HUES64 (cell line): Measurements from ENCODE around the gene CABLES2.

ENCODE experiments used
- H3K27ac ChIP-seq: 2 replicates; pipeline ENCODE4 v1.7.0; 2013; ENCODE audit warnings: low read depth, low read length, inconsistent platforms
- H3K27me3 ChIP-seq: 2 replicates; pipeline ENCODE4 v1.6.1; 2013; ENCODE audit warnings: mild to moderate bottlenecking, low read length; ENCODE audit not compliant: insufficient read depth
- H3K36me3 ChIP-seq: 2 replicates; pipeline ENCODE4 v1.6.1; 2013; ENCODE audit warnings: mild to moderate bottlenecking, low read length; ENCODE audit not compliant: insufficient read depth
- H3K4me1 ChIP-seq: 2 replicates; pipeline ENCODE4 v1.6.1; 2013; ENCODE audit warnings: mild to moderate bottlenecking, low read length, moderate library complexity; ENCODE audit not compliant: insufficient read depth
- H3K4me3 ChIP-seq: 2 replicates; pipeline ENCODE4 v1.5.1; 2013; ENCODE audit warnings: mild to moderate bottlenecking, low read length, moderate library complexity
- H3K9ac ChIP-seq: 2 replicates; pipeline ENCODE4 v1.6.1; 2013; ENCODE audit warnings: mild to moderate bottlenecking, low read depth, low read length
- H3K9me3 ChIP-seq: 2 replicates; pipeline ENCODE4 v1.6.1; 2013; ENCODE audit warnings: low read depth, low read length; ENCODE audit not compliant: insufficient read depth
- WGBS: fragments of 150-250, 120-280 bp; methylation state at CpG from one replicate; pipeline ENCODE4 v1.1.7; 2013; ENCODE audit warnings: missing lambda C conversion rate; 5-methylcytosine and 5-hydroxymethylcytosine counted together

The CABLES2 gene

DNA sequence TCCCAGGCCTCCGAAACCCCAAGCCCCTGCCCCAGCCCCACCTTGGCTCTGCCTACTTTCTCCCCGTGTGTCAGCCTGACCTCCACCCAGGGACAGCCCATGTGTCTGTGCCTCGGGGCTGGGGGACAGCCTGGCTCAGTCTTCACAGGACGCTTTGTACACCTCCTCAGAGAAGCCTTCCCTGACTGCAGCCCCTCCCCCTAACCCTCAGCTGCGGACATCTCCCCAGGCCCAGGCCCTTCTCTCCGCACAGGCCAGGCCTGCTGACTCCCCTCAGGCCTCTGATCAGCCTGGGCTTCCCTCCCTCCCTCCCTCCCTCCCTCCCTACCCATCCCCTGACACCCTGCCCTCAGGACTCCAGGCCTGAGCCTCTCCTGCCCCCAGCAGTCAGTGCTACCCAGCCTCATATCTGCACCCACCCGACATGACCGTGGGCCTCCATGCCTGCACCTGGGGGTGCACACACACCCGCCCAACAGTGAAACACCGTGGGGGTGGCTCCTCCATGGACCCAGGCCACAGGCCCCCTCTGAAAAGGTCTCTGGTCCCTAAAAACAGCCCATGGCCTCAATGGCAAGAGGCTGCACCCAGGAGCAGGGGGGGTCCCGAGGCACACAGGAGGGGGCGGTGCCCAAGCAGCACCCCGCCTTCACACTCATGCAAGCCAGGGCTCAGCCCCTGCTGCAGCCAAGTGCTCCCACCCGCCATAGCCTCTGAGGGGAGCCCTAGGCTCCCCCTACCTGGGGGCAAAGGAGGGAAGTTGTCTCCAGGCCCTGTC is 52.9 kb downstream of the CABLES2 start:
- 74% methylated on average over 14 of the region's 14 CpGs for WGBS
- H3K9me3 ChIP-seq, result no peaks in the 10 kb centered on the region
- no peak overlapping the region for H3K4me3 ChIP-seq
- H3K36me3 ChIP-seq, result peaks cover 44% of the 10 kb centered on the region
- H3K27me3 ChIP-seq, result no peaks in the 10 kb centered on the region
- peaks cover 27% of the 10 kb centered on the region for H3K4me1 ChIP-seq
- H3K9ac ChIP-seq, result peak overlapping the region; percentile 20; the same call in 1 of the 2 replicates
- H3K27ac ChIP-seq, result peak overlapping the region; percentile 65

GRCh38 chr20:62353289-62354030 is 53.6 kb downstream of the CABLES2 start:
- peaks cover 4% of the 10 kb centered on the region; the same call in 1 of the 2 replicates for H3K9me3 ChIP-seq
- H3K36me3 ChIP-seq, result peaks cover 49% of the 10 kb centered on the region
- H3K27me3 ChIP-seq, result no peaks in the 10 kb centered on the region
- no peak overlapping the region; the same call in 1 of the 2 replicates for H3K9ac ChIP-seq
- no peak overlapping the region for H3K4me3 ChIP-seq
- H3K27ac ChIP-seq, result no peak overlapping the region; the same call in 1 of the 2 replicates
- WGBS, result 91% methylated on average over 16 of the region's 16 CpGs
- H3K4me1 ChIP-seq, result peaks cover 27% of the 10 kb centered on the region

DNA sequence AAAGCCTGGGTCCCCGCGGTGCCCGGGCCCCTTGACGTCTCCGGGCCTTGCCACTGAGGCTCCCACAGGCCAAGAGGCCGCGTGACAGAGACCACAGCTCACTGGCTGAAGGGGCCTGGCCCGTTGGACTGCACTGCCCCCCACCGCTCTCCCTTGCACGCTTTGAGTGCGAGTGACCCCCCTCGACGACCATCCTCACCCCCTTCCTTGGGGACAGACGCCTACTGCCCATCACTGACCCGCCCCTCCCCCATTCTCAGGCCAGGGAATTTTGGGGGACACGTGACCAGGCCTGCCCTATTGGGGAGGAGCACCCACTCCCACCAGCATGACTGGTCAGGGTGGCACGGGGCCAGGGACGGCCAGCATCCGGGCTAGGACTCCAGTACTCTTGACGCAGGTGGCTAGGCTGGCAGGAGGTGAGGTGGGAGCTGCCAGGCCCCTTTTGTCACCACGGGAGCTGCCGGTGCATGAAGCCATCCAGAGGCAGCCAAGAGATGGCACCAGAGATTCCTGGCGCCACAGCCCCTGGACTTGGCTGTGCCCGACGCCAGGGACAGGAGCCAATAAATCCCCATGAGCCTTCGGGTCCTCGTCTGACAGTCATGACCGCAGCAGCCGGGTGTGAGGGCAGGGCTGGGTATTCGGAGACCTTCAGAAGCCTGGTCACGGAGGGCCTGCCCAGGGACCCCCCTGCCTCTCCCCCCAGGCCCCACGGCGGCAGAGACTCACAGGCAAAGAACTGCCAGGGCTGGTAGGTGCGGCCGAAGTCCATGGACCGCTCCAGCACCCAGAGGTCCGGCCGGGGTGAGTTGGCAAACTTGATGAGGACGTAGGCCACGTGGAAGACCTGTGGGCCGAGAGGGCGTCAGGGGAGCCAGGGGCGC is 54.4 kb downstream of the CABLES2 start:
- Histone ChIP-seq H3K36me3 (peaks cover 54% of the 10 kb centered on the region), H3K4me1 (peaks cover 27% of the 10 kb centered on the region), H3K27me3 (no peaks in the 10 kb centered on the region), H3K9ac (no peak overlapping the region; the same call in 1 of the 2 replicates), H3K9me3 (peaks cover 4% of the 10 kb centered on the region; the same call in 1 of the 2 replicates), H3K27ac (no peak overlapping the region; the same call in 1 of the 2 replicates), H3K4me3 (no peak overlapping the region)
- WGBS, result 93% methylated on average over 43 of the region's 43 CpGs

DNA sequence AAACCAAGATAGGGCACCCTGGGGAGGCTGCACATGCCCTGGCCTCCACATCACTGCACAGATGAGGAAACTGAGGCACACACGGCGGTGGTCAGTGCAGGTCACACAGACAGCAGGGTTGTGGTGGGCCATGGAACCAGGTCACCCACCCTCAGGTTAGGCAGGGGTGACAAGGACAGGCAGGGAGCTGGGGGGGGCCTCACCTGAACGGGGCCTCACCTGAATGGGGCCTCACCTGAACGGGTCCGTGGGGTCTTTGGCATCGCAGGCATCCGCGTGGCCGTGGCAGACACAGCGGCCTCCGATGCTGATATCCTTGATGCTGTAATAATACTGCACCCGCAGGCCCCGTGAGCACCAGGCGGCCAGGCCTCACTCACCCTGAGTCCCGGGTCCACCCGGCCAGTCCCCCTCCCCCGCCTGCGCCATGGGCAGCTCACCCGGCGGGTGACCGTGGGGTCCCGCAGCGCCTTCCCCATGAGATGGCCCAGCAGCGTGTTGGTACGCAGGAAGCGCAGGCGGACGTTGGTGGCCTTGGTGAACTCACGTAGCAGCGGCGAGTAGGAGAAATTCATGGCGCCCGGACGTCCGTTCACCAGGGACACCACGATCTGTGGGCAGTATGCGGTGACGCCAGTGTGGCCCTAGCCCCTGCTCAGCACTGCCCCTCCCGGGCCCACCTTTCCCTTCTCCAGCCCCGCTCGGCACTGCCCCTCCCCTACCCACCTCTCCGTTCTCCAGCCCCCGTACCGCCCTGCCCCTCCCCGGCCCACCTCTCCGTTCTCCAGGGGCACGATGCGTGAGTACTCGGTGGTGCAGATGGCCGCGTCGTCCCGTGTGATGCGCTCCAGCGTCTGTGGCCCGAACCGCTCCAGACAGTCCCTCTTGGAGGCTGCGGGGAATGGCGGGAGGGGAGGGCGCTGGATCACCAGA is 55.4 kb downstream of the CABLES2 start:
- Histone ChIP-seq H3K4me1 (peaks cover 25% of the 10 kb centered on the region), H3K9ac (no peak overlapping the region), H3K9me3 (peaks cover 4% of the 10 kb centered on the region; the same call in 1 of the 2 replicates), H3K27ac (no peak overlapping the region), H3K4me3 (no peak overlapping the region), H3K27me3 (no peaks in the 10 kb centered on the region), H3K36me3 (peaks cover 60% of the 10 kb centered on the region)
- WGBS, result 93% methylated on average over 60 of the region's 60 CpGs

GRCh38 chr20:62350629-62351422 is 56.3 kb downstream of the CABLES2 start:
- Histone ChIP-seq H3K4me1 (peaks cover 16% of the 10 kb centered on the region), H3K9ac (no peak overlapping the region), H3K9me3 (peaks cover 4% of the 10 kb centered on the region; the same call in 1 of the 2 replicates), H3K36me3 (peaks cover 67% of the 10 kb centered on the region), H3K27me3 (no peaks in the 10 kb centered on the region), H3K4me3 (no peak overlapping the region), H3K27ac (no peak overlapping the region)
- 89% methylated on average over 23 of the region's 23 CpGs for WGBS

DNA sequence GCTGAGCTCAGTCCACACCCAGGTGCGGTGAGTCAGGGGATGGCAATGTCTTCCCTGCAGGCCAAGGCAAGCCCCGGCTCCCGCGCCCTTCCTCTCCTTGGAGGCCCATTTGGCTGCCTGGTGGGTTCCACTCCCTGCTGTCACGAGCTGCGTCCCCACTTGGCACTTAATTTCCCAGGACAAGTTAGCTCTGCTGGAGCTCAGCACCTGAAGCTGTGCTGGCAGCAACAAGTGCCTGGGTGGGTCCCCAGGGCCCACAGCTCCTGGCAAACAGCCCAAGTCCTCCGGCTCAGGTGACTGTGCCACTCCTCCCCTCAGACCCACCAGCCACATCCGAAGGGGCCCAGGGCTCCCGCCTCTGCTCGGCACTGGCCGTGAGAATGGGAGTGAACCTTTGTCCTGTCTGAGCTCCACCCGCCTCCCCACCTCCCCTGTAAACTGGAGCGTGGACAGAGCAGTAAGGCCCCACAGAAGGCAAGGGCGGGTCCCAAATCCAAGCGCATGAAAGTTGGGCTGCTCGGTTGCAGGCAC is 56.9 kb downstream of the CABLES2 start:
- WGBS, result 93% methylated on average over 16 of the region's 16 CpGs
- Histone ChIP-seq H3K27me3 (no peaks in the 10 kb centered on the region), H3K4me1 (peaks cover 9% of the 10 kb centered on the region; the same call in 1 of the 2 replicates), H3K27ac (no peak overlapping the region), H3K4me3 (no peak overlapping the region), H3K9me3 (peaks cover 4% of the 10 kb centered on the region; the same call in 1 of the 2 replicates), H3K9ac (no peak overlapping the region), H3K36me3 (peaks cover 70% of the 10 kb centered on the region)

GRCh38 chr20:62349556-62350097 is 57.5 kb downstream of the CABLES2 start:
- Histone ChIP-seq H3K36me3 (peaks cover 73% of the 10 kb centered on the region), H3K4me1 (peaks cover 4% of the 10 kb centered on the region; the same call in 1 of the 2 replicates), H3K4me3 (no peak overlapping the region), H3K9ac (no peak overlapping the region), H3K27me3 (no peaks in the 10 kb centered on the region), H3K9me3 (peaks cover 4% of the 10 kb centered on the region; the same call in 1 of the 2 replicates), H3K27ac (no peak overlapping the region)
- WGBS, result 95% methylated on average over 4 of the region's 7 CpGs

- Histone ChIP-seq H3K27me3 (no peaks in the 10 kb centered on the region), H3K4me3 (no peak overlapping the region), H3K9ac (no peak overlapping the region), H3K27ac (no peak overlapping the region), H3K36me3 (peaks cover 84% of the 10 kb centered on the region), H3K9me3 (peaks cover 4% of the 10 kb centered on the region; the same call in 1 of the 2 replicates), H3K4me1 (no peaks in the 10 kb centered on the region)
- 96% methylated on average over 1 of the region's 1 CpG for WGBS
Observed at GRCh38 chr20:62348604-62349003, 58.5 kb downstream of the CABLES2 start.

- no peaks in the 10 kb centered on the region for H3K27me3 ChIP-seq
- H3K4me3 ChIP-seq, result no peak overlapping the region
- peaks cover 4% of the 10 kb centered on the region; the same call in 1 of the 2 replicates for H3K9me3 ChIP-seq
- 84% methylated on average over 9 of the region's 9 CpGs for WGBS
- H3K4me1 ChIP-seq, result no peaks in the 10 kb centered on the region
- no peak overlapping the region for H3K27ac ChIP-seq
- H3K9ac ChIP-seq, result no peak overlapping the region
- H3K36me3 ChIP-seq, result peaks cover 88% of the 10 kb centered on the region
Observed at GRCh38 chr20:62347445-62347844, 59.6 kb downstream of the CABLES2 start.
